ENCODE data around the gene SLC25A42.
"Not testable (repeated sequence)": the region's sequence is repeated elsewhere in the genome, so short reads cannot be mapped to it uniquely, and the experiment has no call there.

Gene SLC25A42

GRCh38 chr19:19135713-19136112 lies 71.9 kb downstream of the SLC25A42 start:
- not testable (repeated sequence) for DNase-seq (ENCODE audit: low spot score)

DNA sequence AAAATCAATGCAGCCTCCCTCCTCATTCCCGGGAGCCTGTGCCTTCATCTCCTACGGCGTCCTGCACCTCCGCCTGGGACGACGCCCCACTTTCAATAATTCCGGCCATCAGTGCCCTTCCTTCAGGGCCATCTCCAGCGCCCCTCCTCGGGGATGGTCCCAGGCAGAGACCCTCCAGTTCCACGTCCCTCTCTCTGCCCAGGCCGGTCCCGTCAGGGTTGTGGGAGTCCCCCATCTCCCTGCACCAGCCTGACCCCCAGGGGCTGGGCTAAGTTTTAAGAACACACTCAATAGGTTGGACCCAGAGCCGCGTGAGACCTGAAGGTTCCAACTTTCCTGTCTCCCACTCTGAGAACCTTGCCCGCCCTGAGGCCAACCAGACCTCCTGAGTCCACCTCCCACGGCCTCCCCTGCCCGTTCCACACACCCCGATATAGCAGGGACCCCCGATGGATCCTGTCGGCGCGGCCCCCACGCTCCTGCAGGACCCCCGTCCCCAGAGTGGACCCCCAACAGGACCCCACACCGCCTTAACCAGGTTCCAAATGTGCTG lies 73.8 kb downstream of the SLC25A42 start:
- DNase-seq (ENCODE audit: low spot score): no peak

DNA sequence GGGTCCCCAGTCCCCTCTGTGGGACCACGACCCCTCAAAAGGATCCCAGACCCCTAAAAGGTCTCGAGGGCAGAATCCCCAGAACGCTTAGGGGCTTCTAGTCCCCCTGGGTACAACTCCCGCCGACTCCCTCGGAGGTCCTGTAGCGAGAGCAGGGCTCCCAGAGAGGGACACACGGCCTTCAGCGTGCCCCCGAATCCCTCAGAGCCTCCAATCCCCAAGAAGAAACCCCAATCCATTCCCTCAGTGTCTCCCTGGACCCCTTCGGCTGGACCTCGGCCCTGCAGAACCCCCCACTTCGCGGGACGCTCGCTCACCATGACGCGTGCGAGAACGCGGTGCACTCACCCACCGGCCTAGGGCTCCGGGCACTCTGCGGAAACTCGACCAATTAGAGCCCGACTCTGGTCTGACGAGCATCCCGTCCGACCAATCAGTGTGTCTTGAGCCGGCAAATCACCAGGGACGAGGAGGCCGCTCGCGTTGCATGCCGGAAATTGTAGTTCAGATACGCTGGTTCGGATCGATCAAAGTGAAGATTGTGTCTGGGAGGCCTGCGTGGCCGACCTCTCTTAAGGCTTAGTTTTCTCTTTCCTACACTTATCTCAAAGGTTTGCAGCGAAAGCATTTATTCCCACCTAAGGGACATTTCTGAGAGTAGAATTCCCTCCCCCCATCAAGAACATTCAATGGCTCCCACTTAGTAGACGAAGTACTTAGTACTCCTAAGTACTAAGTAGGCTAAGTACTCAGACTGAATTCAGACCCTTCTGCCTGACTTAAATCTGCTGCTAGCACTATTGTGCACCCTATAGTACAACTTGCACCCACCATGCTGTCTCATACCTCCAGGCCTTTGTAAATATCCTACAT lies 74.6 kb downstream of the SLC25A42 start, which contains the start of gene TMEM161A:
Gene TMEM161A (minus strand): TSS at position 370 of the 873 bp plus-strand sequence. CDS start 50 bp downstream, at position 320.
- DNase-seq (ENCODE audit: low spot score): peak; percentile 97

DNA sequence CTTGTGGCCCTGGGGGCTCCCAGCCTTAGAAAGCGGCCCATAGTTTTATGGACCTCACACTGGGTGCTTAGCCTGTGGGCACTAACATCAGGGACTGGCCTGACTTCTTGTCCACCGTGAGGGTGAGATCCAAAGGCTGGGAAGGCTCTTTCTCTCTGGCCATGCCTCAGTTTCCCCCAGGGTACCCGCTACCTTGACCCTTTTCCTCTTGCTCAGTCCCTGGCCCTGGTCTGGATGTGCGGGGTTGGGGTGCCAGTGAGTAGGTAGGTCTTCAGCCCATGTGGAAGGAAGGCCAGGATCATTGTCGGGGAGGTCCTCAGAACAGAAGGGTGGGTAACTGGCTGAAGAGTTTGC lies 76.1 kb downstream of the SLC25A42 start:
- DNase-seq (ENCODE audit: low spot score): no peak

DNA sequence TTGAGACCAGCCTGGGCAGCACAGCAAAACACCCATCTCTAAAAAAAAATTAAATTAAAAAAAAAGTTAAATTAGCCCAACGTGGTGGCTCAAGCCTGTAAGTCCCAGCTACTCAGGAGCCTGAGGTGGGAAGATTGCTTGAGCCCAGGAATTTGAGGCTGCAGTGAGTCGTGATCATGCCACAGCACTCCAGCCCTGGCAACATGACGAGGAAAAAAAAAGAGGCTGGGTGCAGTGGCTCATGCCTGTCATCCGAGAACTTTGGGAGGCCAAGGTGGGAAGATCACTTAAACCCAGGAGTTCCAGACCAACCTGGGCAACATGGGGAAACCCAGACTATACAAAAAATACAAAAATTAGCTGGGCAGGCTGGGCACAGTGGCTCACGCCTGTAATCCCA lies 76.7 kb downstream of the SLC25A42 start:
- DNase-seq (ENCODE audit: low spot score): no peak

DNA sequence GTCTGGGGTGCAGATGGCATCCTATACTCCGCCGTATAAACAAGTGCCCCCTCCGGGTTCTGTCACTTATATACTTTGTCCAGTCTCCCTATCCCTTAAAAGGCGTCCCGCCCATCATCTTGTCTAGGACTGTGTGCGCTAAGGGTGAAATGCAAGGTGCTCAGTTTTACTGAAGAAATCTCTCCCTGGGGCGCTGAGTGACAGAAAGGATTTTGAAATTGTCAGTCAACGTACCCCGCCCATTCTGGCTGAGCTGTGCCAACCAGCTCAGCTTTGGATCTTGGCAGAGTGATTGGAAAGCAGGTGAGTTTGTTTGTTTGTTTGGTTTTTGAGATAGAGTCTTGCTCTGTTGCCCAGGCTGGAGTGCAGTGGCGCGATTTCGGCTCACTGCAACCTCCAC lies 78.6 kb downstream of the SLC25A42 start:
- DNase-seq (ENCODE audit: low spot score): no peak

DNA sequence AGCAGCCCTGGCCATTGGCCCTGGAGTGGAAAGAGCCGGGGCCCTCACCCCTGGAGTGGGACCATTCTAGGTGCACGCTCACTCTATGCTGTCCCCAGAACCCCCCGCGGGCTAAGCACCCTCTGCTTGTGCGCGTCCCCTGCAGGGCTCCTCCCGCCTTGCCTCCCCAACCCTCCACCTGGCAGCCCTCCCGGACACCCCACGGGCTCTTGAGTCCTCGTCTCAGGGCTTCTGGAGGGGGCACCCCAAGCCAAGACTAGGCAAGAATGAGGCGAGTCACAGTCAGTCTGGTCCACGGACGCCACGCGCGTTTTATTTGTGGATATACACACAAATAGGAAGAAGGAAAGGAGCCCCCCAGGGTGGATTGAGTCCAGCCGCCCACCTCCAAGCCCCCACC lies 81.5 kb downstream of the SLC25A42 start:
- DNase-seq (ENCODE audit: low spot score): no peak

GRCh38 chr19:19145684-19146608 lies 82.2 kb downstream of the SLC25A42 start:
- peak; percentile 48 for DNase-seq (ENCODE audit: low spot score)

DNA sequence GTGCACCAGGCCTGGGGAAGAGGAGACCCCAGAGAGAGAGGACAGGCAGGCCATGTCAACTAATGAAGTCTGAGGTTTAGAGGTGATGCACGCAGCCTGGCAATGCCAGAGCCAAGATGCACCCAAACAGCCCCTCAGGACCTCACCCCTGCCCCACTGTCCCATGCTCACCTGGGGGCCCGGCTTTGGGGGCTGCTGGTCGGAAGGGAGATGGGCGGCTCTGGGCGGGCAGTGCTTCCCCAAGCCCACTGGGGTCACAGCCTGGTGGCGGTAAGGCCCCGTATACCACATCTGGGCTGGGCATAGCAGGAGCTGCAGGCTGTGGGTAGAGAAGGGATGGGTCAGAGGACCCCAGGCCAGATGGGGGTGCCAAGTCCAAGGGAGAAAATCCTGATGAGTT lies 83.1 kb downstream of the SLC25A42 start:
- DNase-seq (ENCODE audit: low spot score): no peak

- DNase-seq (ENCODE audit: low spot score): no peak
These were observed 83.5 kb downstream of the SLC25A42 start for GRCh38 chr19:19147344-19147743.

- DNase-seq (ENCODE audit: low spot score): not testable (repeated sequence)
These were observed 84.7 kb downstream of the SLC25A42 start for GRCh38 chr19:19148504-19148903.

GRCh38 chr19:19149435-19149834 lies 85.6 kb downstream of the SLC25A42 start:
- no peak for DNase-seq (ENCODE audit: low spot score)

DNA sequence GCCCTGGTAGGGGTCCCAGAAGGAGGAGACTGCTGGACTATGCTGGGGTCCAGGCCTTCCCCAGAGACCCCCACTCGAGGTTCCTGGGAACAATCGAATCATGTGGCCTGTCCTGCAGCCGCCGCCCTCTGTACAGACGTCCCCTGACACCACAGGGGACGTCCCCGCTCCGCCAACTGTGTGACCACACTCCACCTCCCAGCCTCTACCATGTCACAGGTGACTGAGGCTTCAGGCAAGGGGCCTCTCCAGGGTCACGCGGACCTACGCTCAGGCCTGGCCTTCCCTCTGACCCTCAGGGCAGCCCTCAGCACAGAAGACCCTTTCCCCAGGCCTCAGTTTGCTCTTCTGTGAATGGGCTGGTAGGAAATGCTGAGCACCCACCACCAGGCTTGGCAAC lies 87.6 kb downstream of the SLC25A42 start:
- DNase-seq (ENCODE audit: low spot score): no peak

DNA sequence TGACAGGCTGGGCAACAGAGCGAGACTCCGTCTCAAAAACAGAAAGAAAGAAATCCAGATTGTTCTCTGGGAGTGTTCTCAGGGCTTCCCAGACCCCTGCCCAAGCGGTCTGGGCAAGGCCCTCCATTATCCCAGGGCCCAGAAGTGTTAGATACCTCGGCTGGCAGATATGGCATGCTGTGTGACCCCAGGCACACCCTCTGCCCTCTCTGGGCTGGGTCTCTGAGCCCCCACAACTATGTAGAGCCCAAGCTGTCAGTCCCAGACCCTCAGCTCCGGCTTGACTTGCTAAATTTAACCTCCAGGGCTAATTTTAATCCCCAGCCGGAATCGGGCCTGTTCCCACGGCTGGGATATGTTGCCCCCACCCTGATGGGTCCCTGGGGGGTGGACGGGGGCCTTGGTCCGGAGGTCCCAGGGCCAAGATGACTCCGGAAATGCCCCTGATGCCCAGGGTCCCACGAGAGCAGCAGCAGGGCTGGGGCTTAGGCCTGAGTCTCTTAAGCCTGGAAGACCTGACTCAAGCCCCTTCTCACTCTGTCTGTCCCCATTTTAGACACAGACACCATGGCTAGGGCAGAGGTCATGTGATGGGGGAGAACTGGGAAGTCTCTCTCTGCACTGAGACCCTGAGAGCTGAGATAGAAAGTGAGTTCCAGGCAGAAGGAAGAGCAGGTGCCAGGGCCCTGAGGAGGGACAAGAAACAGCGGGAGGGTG lies 89.0 kb downstream of the SLC25A42 start:
- no peak for DNase-seq (ENCODE audit: low spot score)

DNA sequence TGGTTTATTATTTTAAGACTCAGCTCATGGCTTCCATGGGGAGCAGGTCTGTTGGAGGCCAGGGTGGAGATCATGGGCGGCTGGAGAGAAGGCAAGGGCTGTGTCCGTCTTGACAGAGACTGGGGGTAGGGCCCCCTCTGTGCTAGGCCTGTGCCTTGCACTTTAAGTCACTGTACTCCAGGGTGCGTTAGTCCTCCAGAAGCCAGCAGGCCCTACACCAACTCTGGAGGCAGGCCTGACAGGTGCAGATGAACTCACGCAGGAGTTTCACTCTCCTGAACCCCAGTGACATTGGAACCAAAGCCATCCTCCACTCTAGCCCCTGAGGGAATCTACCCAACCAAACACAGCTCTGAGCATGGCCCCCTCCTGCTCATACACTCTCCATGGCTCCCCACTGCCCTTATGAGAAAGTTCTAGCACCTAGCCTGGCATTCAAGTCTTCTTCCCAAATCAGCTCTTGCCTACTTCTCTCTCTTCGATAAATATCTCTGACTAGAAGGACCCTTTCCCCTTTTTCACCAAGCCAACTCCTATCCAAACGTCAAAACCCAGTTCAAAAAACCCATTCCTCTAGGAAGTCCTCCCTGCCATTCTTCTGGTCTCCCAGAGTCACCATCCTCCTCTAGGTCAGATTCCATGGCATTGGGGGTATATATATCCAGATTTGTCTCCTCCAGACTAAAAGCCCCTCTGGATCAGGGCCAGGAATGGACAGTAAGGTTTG lies 91.1 kb downstream of the SLC25A42 start:
- no peak for DNase-seq (ENCODE audit: low spot score)

GRCh38 chr19:19155495-19156219 lies 91.9 kb downstream of the SLC25A42 start:
- DNase-seq (ENCODE audit: low spot score): no peak

GRCh38 chr19:19157808-19158207 lies 94.0 kb downstream of the SLC25A42 start:
- DNase-seq (ENCODE audit: low spot score): no peak

DNA sequence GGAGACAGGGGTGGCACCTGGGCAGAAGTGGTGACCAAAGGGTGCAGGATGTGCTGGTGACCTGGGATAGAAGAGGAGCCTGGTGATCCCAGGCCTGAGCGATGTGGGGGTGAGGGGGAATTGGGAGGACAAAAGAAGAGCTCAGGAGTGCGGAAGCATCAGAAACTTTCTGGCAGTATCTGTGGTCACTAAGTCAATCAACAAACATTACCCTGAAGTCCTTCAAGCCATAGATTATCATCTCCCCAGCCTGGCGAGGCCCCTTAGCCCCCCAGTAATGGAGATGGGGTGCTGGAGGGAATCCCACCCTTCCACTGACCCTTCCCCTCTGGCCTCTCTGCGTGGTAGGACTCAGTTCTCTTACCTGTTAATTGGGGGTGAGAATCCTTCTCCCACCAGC lies 95.7 kb downstream of the SLC25A42 start:
- no peak for DNase-seq (ENCODE audit: low spot score)

DNA sequence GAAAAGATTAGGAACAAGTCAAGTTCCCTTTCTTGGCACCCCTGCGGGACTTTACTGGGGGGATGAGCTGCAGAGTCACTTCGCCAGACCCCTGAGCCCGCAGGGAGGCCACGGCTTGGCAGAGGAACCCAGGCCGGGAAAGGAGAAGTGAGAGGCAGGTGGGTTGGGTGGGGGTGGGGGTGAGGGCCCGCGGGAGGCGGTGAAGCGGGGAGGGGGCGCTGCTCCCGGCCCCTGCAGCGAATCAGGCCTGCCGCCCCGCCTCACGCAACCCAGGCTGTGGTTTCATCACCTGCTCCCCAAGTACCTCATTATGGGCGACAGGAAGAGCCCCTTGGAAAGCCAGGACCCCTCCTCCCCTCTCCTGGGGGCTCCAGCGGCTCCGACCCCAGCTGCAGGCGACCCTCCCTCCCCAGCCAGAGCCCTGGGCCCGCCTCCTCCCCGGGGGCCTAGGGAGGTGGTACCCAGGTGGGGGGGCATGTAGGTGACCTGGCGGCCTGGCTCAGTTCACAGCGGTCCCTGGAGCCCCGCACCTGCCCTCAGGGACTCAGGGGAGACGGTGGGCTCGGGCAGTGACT lies 96.8 kb downstream of the SLC25A42 start:
- DNase-seq (ENCODE audit: low spot score): no peak

- no peak for DNase-seq (ENCODE audit: low spot score)
These were observed 98.7 kb downstream of the SLC25A42 start for GRCh38 chr19:19162495-19162894.

Data from LoVo (cell line).